BLaER1 (cell line): ENCODE results near the gene ABHD5.
"Not testable (repeated sequence)": the region's sequence is repeated elsewhere in the genome, so short reads cannot be mapped to it uniquely, and the experiment has no call there.

ENCODE experiments used
- H3K27ac ChIP-seq: shearing (Covaris generic); formaldehyde crosslinking; 2 replicates; pipeline ENCODE4 v1.8.1; 2022
- H3K27me3 ChIP-seq: shearing (Covaris generic); formaldehyde crosslinking; 2 replicates; pipeline ENCODE4 v1.8.1; 2022
- H3K36me3 ChIP-seq: shearing (Covaris generic); formaldehyde crosslinking; 2 replicates; pipeline ENCODE4 v1.8.1; 2022
- H3K4me1 ChIP-seq: shearing (Covaris generic); formaldehyde crosslinking; 2 replicates; pipeline ENCODE4 v1.8.1; 2022
- H3K4me2 ChIP-seq: shearing (Covaris generic); formaldehyde crosslinking; 2 replicates; pipeline ENCODE4 v1.8.1; 2022
- H3K4me3 ChIP-seq: shearing (Covaris generic); formaldehyde crosslinking; 2 replicates; pipeline ENCODE4 v1.8.1; 2022
- H3K9ac ChIP-seq: shearing (Covaris generic); formaldehyde crosslinking; 2 replicates; pipeline ENCODE4 v1.8.1; 2022
- H3K9me3 ChIP-seq: shearing (Covaris generic); formaldehyde crosslinking; 2 replicates; pipeline ENCODE4 v1.8.1; 2022
- H4K20me1 ChIP-seq: shearing (Covaris generic); formaldehyde crosslinking; 2 replicates; pipeline ENCODE4 v1.8.1; 2022
- Cebpa-rat ChIP-seq: shearing (Covaris generic); IDR thresholded peaks from 2 replicates; pipeline ENCODE4 v1.8.1; 2022

ABHD5 gene

DNA sequence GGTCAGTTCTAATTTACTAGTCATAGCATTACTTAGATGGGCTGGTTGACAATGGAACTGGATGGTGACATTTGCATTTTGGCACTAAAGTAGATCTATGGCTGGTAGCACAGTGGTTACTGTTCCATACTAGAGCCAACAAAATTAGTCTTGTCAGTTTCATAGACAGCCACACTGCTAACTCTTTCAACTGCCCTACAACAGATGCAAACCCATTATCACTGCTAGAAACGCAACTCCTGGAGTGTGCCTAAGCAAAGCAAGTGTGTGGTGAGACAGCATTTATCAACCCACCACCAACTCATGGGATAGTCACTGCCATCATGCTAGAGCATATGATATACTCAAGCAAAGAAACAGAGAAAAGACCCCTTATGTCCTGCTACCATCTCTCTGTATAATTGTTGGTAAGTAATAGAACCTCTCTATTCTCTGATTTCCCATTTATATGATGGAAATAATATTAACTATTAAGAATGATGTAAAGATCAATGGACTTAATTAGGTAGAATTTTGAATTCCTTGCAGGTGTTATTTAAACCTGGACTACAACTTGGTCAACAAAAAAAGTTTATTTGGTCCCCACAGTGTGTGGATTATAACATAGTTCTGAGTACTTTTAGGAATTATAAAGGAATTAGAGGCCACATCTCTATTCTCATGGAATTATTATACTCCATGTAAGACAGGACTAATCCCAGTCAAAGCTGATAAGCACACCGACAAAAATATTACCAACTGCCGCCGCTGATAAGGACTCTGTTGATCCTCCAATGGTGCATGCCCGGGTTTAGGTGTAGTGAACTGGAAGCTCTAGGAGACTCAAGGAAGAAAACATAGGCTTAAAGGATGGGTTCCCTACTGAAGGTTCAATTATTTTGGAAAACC is 19.9 kb upstream of the ABHD5 start:
- H3K27me3 ChIP-seq: no peaks in the 10 kb centered on the region

GRCh38 chr3:43674345-43675085 is 16.2 kb upstream of the ABHD5 start:
- Histone ChIP-seq H3K36me3 (no peaks in the 10 kb centered on the region), H3K9ac (no peak overlapping the region), H3K4me2 (no peak overlapping the region), H3K27ac (no peak overlapping the region), H3K27me3 (no peaks in the 10 kb centered on the region), H4K20me1 (no peaks in the 10 kb centered on the region), H3K9me3 (peaks cover 4% of the 10 kb centered on the region; the same call in 1 of the 2 replicates), H3K4me1 (no peaks in the 10 kb centered on the region), H3K4me3 (no peak overlapping the region)
- no peak for TF ChIP-seq Cebpa-rat

More for the DNA sequence above, 19.9 kb upstream of the ABHD5 start:
- no peak overlapping the region for H3K4me2 ChIP-seq
- H3K9me3 ChIP-seq: no peaks in the 10 kb centered on the region
- no peaks in the 10 kb centered on the region for H4K20me1 ChIP-seq
- H3K9ac ChIP-seq: no peak overlapping the region
- H3K36me3 ChIP-seq: no peaks in the 10 kb centered on the region
- no peak overlapping the region for H3K4me3 ChIP-seq
- no peak for TF ChIP-seq Cebpa-rat
- H3K4me1 ChIP-seq: no peaks in the 10 kb centered on the region
- H3K27ac ChIP-seq: no peak overlapping the region

DNA sequence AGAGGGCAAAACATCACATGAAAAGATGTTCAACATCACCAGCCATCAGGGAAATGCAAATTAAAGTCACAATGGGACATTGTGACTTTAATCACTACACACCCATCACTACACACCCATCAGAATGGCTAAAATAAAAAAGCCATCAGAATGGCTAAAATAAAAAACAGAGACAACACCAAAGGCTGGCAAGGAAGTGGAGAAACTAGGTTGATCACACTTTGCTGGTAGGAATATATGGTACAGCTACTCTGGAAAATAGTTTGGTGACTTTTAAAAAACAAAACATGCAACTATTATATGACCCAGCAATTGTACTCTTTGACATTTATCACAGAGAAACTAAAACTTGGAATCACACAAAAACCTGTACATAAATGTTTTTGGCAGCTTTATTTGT is 15.1 kb upstream of the ABHD5 start:
- Histone ChIP-seq H3K36me3 (no peaks in the 10 kb centered on the region), H3K4me2 (no peak overlapping the region), H3K4me1 (no peaks in the 10 kb centered on the region), H3K27ac (no peak overlapping the region), H3K9me3 (peaks cover 4% of the 10 kb centered on the region; the same call in 1 of the 2 replicates), H3K4me3 (no peak overlapping the region), H4K20me1 (no peaks in the 10 kb centered on the region), H3K9ac (no peak overlapping the region), H3K27me3 (no peaks in the 10 kb centered on the region)
- TF ChIP-seq Cebpa-rat: no peak

GRCh38 chr3:43676441-43676840 is 14.3 kb upstream of the ABHD5 start:
- Histone ChIP-seq H3K4me3 (no peak overlapping the region), H3K27me3 (no peaks in the 10 kb centered on the region), H3K9me3 (peaks cover 4% of the 10 kb centered on the region; the same call in 1 of the 2 replicates), H3K36me3 (no peaks in the 10 kb centered on the region), H3K4me1 (no peaks in the 10 kb centered on the region), H3K9ac (no peak overlapping the region), H3K4me2 (no peak overlapping the region), H3K27ac (no peak overlapping the region), H4K20me1 (no peaks in the 10 kb centered on the region)
- no peak for TF ChIP-seq Cebpa-rat

GRCh38 chr3:43678375-43678774 is 12.4 kb upstream of the ABHD5 start:
- not testable (repeated sequence) for H3K36me3 ChIP-seq, H3K27ac ChIP-seq, H3K27me3 ChIP-seq, H3K9me3 ChIP-seq, H3K4me2 ChIP-seq, H4K20me1 ChIP-seq, H3K4me3 ChIP-seq, H3K4me1 ChIP-seq, H3K9ac ChIP-seq

- not testable (repeated sequence) for H3K9me3 ChIP-seq, H3K4me2 ChIP-seq, H3K9ac ChIP-seq, H3K27me3 ChIP-seq, H3K27ac ChIP-seq, H3K4me3 ChIP-seq, H4K20me1 ChIP-seq, H3K36me3 ChIP-seq, H3K4me1 ChIP-seq
These were observed 11.8 kb upstream of the ABHD5 start for GRCh38 chr3:43678887-43679449.

DNA sequence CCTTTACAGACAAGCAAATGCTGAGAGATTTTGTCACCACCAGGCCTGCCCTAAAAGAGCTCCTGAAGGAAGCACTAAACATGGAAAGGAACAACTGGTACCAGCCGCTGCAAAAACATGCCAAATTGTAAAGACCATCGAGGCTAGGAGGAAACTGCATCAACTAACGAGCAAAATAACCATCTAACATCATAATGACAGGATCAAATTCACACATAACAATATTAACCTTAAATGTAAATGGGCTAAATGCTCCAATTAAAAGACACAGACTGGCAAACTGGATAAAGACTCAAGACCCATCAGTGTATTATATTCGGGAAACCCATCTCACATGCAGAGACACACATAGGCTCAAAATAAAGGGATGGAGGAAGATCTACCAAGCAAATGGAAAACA is 9.9 kb upstream of the ABHD5 start:
- not testable (repeated sequence) for H3K27me3 ChIP-seq, H3K9ac ChIP-seq, H3K4me3 ChIP-seq, H3K4me1 ChIP-seq, H3K27ac ChIP-seq, H3K36me3 ChIP-seq, H3K9me3 ChIP-seq, H4K20me1 ChIP-seq, H3K4me2 ChIP-seq

DNA sequence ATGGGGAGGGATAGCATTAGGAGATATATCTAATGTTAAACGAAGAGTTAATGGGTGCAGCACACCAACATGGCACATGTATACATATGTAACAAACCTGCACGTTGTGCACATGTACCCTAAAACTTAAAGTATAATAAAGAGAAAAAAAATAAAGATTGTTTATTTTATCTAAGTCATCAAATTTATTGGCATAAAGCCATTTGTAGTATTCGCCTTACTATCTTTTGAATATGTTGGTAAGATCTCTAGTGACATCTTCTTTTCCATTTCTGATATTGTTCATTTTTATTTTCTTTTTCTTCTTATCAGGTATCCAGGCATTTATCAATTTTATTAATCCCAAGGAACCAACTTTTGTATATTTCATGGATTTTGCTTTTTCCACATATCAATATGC is 5.8 kb upstream of the ABHD5 start:
- no peaks in the 10 kb centered on the region for H3K36me3 ChIP-seq
- TF ChIP-seq Cebpa-rat: no peak
- H3K4me3 ChIP-seq: no peak overlapping the region
- no peaks in the 10 kb centered on the region for H4K20me1 ChIP-seq
- H3K9me3 ChIP-seq: no peaks in the 10 kb centered on the region
- no peak overlapping the region for H3K27ac ChIP-seq
- peaks cover under 1% of the 10 kb centered on the region; the same call in 1 of the 2 replicates for H3K4me1 ChIP-seq
- H3K27me3 ChIP-seq: no peaks in the 10 kb centered on the region
- no peak overlapping the region for H3K4me2 ChIP-seq
- no peak overlapping the region for H3K9ac ChIP-seq

DNA sequence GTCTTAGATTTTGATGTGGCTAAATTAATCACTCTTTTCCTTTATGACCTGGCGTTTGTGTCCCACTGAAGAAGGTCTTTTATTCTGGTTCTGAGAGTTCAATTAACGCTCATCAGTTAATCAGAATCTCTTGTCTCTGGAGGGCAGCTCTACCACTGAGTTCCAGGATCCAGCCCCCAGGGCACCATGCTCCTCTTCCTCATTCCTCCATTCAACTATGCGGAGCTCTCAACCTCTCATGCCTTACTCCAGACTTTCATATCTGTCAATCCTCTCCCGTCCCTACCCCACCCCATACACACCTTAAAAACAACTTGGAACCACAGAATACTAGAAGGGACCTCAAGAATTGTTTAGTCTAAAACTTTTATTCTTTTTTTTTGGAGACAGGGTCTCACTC is 4.8 kb upstream of the ABHD5 start:
- TF ChIP-seq Cebpa-rat: no peak
- Histone ChIP-seq H3K4me2 (no peak overlapping the region), H3K36me3 (no peaks in the 10 kb centered on the region), H4K20me1 (no peaks in the 10 kb centered on the region), H3K27ac (no peak overlapping the region), H3K27me3 (no peaks in the 10 kb centered on the region), H3K9ac (no peak overlapping the region), H3K9me3 (no peaks in the 10 kb centered on the region), H3K4me3 (no peak overlapping the region), H3K4me1 (peaks cover 5% of the 10 kb centered on the region)

DNA sequence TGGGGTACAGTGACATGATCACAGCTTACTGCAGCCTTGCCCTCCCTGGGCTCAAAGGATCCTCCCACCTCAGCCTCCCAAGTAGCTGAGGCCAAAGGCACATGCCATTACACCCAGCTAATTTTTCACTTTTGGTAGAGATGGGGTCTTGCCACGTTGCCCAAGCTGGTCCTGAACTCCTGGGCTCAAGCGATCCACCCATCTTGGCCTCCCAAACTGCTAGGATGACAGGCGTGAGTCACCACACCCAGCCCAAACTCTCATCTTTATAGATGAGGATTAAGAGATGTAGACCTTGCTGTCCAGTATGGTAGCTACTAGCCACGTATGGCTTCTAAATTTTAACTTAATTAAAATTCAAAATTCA is 4.4 kb upstream of the ABHD5 start:
- H3K36me3 ChIP-seq: no peaks in the 10 kb centered on the region
- no peaks in the 10 kb centered on the region for H4K20me1 ChIP-seq
- H3K9me3 ChIP-seq: no peaks in the 10 kb centered on the region
- H3K9ac ChIP-seq: no peak overlapping the region
- TF ChIP-seq Cebpa-rat: no peak
- H3K4me2 ChIP-seq: no peak overlapping the region
- no peak overlapping the region for H3K27ac ChIP-seq
- H3K4me3 ChIP-seq: no peak overlapping the region
- peaks cover 5% of the 10 kb centered on the region for H3K4me1 ChIP-seq
- no peaks in the 10 kb centered on the region for H3K27me3 ChIP-seq
